HepG2 (cell line): ENCODE data around the gene FFAR1. TPM values are rescaled to one million over a fixed set of nuclear protein-coding genes. Genes with fewer than 3 reads are reported as not detected.

Experiments
- AHDC1 ChIP-seq: sonication (generic); formaldehyde crosslinking; IDR thresholded peaks from 2 replicates; pipeline ENCODE4 v1.5.1; 2020; ENCODE audit warnings: mild to moderate bottlenecking, missing genetic modification reagents, borderline replicate concordance
- CAMTA2 ChIP-seq: sonication (generic); formaldehyde crosslinking; IDR thresholded peaks from 2 replicates; pipeline ENCODE4 v1.4.0; 2020; ENCODE audit warnings: mild to moderate bottlenecking, missing genetic modification reagents, borderline replicate concordance
- ETV5 ChIP-seq: IDR thresholded peaks from 2 replicates; pipeline ENCODE4 v1.6.1; 2018; ENCODE audit warnings: missing biosample characterization, missing genetic modification reagents, inconsistent platforms, borderline replicate concordance
- FOXA1 ChIP-seq, 2 experiments: fragments of 450-650 bp in 1 of 2; sonication (generic) in 1 of 2; formaldehyde crosslinking in 1 of 2; IDR thresholded peaks; 2 replicates each; pipeline versions ENCODE4 v1.4.0 to v1.6.1; 2016 to 2020; ENCODE audit warnings: missing genetic modification reagents in 1 of 2
- FOXA3 ChIP-seq: IDR thresholded peaks from 2 replicates; pipeline ENCODE4 v1.6.1; 2016; ENCODE audit warnings: missing genetic modification reagents, missing compliant biosample characterization
- FOXM1 ChIP-seq: sonication (generic); formaldehyde crosslinking; IDR thresholded peaks from 2 replicates; pipeline ENCODE4 v1.5.0; 2020; ENCODE audit warnings: missing genetic modification reagents
- FOXP4 ChIP-seq: sonication (generic); formaldehyde crosslinking; IDR thresholded peaks from 2 replicates; pipeline ENCODE4 v1.4.0; 2020; ENCODE audit warnings: missing genetic modification reagents
- HNF4A ChIP-seq: sonication (generic); formaldehyde crosslinking; IDR thresholded peaks from 2 replicates; pipeline ENCODE4 v1.4.0; 2020; ENCODE audit warnings: missing genetic modification reagents
- IKZF5 ChIP-seq: IDR thresholded peaks from 2 replicates; pipeline ENCODE4 v1.6.1; 2018; ENCODE audit warnings: missing genetic modification reagents, mild to moderate bottlenecking, missing compliant biosample characterization
- MEIS1 ChIP-seq: sonication (generic); formaldehyde crosslinking; IDR thresholded peaks from 2 replicates; pipeline ENCODE4 v1.9.0; 2021; ENCODE audit warnings: mild to moderate bottlenecking, missing genetic modification reagents, moderate library complexity, borderline replicate concordance
- NONO ChIP-seq, 2 experiments: fragments of 450-650 bp in 1 of 2; sonication (generic) in 1 of 2; formaldehyde crosslinking in 1 of 2; IDR thresholded peaks in 1 of 2; conservative IDR thresholded peaks in 1 of 2; 2 replicates each; pipeline versions ENCODE4 v1.6.1 to v1.8.0; 2017 to 2022; ENCODE audit warnings: mild to moderate bottlenecking in 1 of 2, missing genetic modification reagents in 1 of 2, moderate library complexity in 1 of 2
- XBP1 ChIP-seq: sonication (generic); formaldehyde crosslinking; IDR thresholded peaks from 2 replicates; pipeline ENCODE4 v1.5.0; 2020; ENCODE audit warnings: missing genetic modification reagents
- ZFP36L2 ChIP-seq: sonication (generic); formaldehyde crosslinking; IDR thresholded peaks from 2 replicates; pipeline ENCODE4 v1.4.0; 2020; ENCODE audit warnings: missing genetic modification reagents
- ZNF264 ChIP-seq: sonication (generic); formaldehyde crosslinking; IDR thresholded peaks from 2 replicates; pipeline ENCODE4 v1.4.0; 2020; ENCODE audit warnings: missing genetic modification reagents
- ZNF335 ChIP-seq: sonication (generic); formaldehyde crosslinking; IDR thresholded peaks from 2 replicates; pipeline ENCODE4 v1.4.0; 2020; ENCODE audit warnings: missing genetic modification reagents
- ZNF367 ChIP-seq: sonication (generic); formaldehyde crosslinking; IDR thresholded peaks from 2 replicates; pipeline ENCODE4 v1.4.0; 2020; ENCODE audit warnings: missing genetic modification reagents, borderline replicate concordance
- ZNF513 ChIP-seq: sonication (generic); formaldehyde crosslinking; conservative IDR thresholded peaks from 2 replicates; pipeline ENCODE4 v1.5.0; 2020; ENCODE audit warnings: missing genetic modification reagents
- polyA plus RNA-seq, 8 experiments: library from polyadenylated mRNA; depleted of rRNA in 3 of 8; stranded (reverse) in 7 of 8; unstranded in 1 of 8; fragments of >200 nt; fragmentation: Illumina TruSeq in 4 of 8; extraction: Trizol in 4 of 8; gene quantifications; 2 replicates each; pipeline versions ENCODE4 v1.2.1 to v1.2.3, GENCODE V29; 2011 to 2016; ENCODE audit warnings: low read depth in 4 of 8, missing spikeins in 1 of 8, mixed read lengths in 1 of 8; ENCODE audit not compliant: insufficient read depth in 1 of 8
- total RNA-seq, 5 experiments: library from RNA; depleted of rRNA; stranded (reverse); fragments of >200 nt; fragmentation: Illumina TruSeq; extraction: Trizol; gene quantifications; 2 replicates each; pipeline ENCODE4 v1.2.3, GENCODE V29; 2016; ENCODE audit warnings: low read depth in 1 of 5

Gene FFAR1
- total and polyA plus RNA-seq, 2 of the 13 experiments (the other 11 are each of a cell fraction or from before 2014, with no cell fraction given) = not detected

- TF ChIP-seq AHDC1 = peak; percentile 85; the same call in 1 of the 2 replicates
- TF ChIP-seq NONO (IDR thresholded peaks at IDR 0.05) = no peak
- 0 out of 2 replicates have a peak, but pooled peaks have one; percentile 36 for TF ChIP-seq NONO (CRISPR knock-in tag; conservative IDR thresholded peaks at IDR 0.05)
- TF ChIP-seq FOXA3 (CRISPR knock-in tag) = peak; percentile 74
- TF ChIP-seq FOXP4 (CRISPR knock-in tag) = peak; percentile 78
- TF ChIP-seq FOXM1 (CRISPR knock-in tag) = no peak
- peak; percentile 72; the same call in 1 of the 2 replicates for TF ChIP-seq ZNF264 (CRISPR knock-in tag)
- no peak for TF ChIP-seq CAMTA2 (CRISPR knock-in tag)
- no peak for TF ChIP-seq FOXA1 (IDR thresholded peaks at IDR 0.05)
- peak; percentile 73 for TF ChIP-seq FOXA1 (CRISPR knock-in tag; IDR thresholded peaks at IDR 0.05)
- no peak for TF ChIP-seq ZNF367
- TF ChIP-seq ZNF335 (CRISPR knock-in tag) = 0 out of 2 replicates have a peak, but pooled peaks have one; percentile 28
- TF ChIP-seq XBP1 (CRISPR knock-in tag) = no peak
- TF ChIP-seq ZFP36L2 (CRISPR knock-in tag) = no peak
- peak; percentile 85 for TF ChIP-seq IKZF5 (CRISPR knock-in tag)
- peak; percentile 83 for TF ChIP-seq HNF4A (CRISPR knock-in tag)
- peak; percentile 43; the same call in 1 of the 2 replicates for TF ChIP-seq ETV5
- 0 out of 2 replicates have a peak, but pooled peaks have one; percentile 60 for TF ChIP-seq MEIS1
- TF ChIP-seq ZNF513 = no peak
Observed at GRCh38 chr19:35380450-35381124, 32.9 kb downstream of the FFAR1 start (continued).
